AG04449 (cell line): Measurements from ENCODE around the gene SENP1.

Source experiments
- CTCF ChIA-PET: fragments of 350-600 bp; formaldehyde crosslinking; extraction: SDS; loops from one replicate; lab custom pipeline; 2021; ENCODE audit warnings: antibody characterized with exemption; lab: Yijun Ruan, JAX
- POLR2A ChIA-PET: fragments of 400-600, 350-600 bp; formaldehyde crosslinking; extraction: SDS; loops from one replicate; lab custom pipeline; 2020; ENCODE audit warnings: antibody characterized with exemption, inconsistent platforms; lab: Yijun Ruan, JAX
- DNase-seq: peaks from one replicate; pipeline ENCODE4 v3.0.0-alpha.2; 2010; ENCODE audit warnings: low read depth, low spot score
- H3K4me3 ChIP-seq: 2 replicates; pipeline ENCODE4 v1.5.1; 2011; ENCODE audit warnings: low read depth, mild to moderate bottlenecking, control low read depth, low read length
- TF ChIP-seq, protein P1 (sequence below): IDR thresholded peaks from one replicate; pipeline ENCODE4 v1.5.1; 2011; ENCODE audit warnings: mild to moderate bottlenecking, moderate library complexity, low read length, control low read depth, inconsistent platforms; ENCODE audit not compliant: insufficient read depth; ENCODE audit errors: missing control alignments

Gene SENP1

DNA sequence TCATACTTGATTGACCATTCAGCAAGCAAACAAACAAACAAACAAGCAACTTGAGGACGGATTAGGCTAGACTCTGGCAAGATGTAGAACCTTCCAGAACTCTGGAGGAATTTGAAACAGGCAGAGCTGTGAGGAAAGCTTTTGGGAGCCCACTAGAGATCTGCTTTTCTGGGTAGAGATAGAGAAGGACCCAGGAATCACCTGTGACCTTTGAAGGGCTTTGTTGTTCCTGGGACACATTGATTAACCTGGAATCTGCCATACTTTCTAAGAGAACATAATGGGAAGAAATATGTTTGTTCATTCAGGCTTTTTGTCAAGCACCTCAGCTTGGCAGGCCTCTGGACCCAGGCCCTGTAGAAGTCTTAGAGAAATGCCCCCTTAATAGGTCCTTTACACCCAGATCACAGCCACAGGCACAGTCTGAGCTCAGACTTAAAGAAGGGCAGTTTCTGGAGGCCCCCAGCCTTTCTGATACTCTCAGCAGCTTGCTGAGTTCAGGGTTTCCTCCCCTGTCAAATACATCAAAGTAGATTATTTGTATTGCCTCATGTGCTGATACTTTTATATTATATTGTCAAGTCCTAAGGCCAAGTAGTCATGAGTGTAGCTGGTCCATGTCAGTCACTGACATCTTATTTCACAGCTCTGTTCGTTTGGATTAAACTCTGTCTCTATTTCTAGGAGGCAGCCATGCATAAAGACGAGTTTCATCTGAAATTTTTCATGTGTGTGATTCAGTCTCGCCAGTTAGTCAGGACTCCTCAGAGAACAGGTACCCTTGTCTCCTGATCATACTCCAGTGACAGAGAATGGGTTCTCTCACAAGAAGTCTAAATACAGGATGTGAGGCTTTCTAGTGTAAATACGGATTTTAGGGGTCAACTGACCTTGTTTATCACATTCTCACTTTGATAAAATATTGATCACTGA, 1.1 kb upstream of the SENP1 start:
- no peak for DNase-seq
- CTCF ChIA-PET = interaction anchor here (0.9 to 2.6 kb wide), 4 partner anchors 10 to 202 kb away, joined by 3 to 13 read pairs (median 3); partner anchors contain the start of genes ASB8 and VDR
- peak overlapping the region; percentile 86 for H3K4me3 ChIP-seq
- TF ChIP-seq, protein P1, sequence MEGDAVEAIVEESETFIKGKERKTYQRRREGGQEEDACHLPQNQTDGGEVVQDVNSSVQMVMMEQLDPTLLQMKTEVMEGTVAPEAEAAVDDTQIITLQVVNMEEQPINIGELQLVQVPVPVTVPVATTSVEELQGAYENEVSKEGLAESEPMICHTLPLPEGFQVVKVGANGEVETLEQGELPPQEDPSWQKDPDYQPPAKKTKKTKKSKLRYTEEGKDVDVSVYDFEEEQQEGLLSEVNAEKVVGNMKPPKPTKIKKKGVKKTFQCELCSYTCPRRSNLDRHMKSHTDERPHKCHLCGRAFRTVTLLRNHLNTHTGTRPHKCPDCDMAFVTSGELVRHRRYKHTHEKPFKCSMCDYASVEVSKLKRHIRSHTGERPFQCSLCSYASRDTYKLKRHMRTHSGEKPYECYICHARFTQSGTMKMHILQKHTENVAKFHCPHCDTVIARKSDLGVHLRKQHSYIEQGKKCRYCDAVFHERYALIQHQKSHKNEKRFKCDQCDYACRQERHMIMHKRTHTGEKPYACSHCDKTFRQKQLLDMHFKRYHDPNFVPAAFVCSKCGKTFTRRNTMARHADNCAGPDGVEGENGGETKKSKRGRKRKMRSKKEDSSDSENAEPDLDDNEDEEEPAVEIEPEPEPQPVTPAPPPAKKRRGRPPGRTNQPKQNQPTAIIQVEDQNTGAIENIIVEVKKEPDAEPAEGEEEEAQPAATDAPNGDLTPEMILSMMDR = no peak
- POLR2A ChIA-PET = interaction anchor here (2.3 kb wide), 1 partner anchor 13 kb away, joined by 11 read pairs; the partner anchor contains the start of gene PFKM

DNA sequence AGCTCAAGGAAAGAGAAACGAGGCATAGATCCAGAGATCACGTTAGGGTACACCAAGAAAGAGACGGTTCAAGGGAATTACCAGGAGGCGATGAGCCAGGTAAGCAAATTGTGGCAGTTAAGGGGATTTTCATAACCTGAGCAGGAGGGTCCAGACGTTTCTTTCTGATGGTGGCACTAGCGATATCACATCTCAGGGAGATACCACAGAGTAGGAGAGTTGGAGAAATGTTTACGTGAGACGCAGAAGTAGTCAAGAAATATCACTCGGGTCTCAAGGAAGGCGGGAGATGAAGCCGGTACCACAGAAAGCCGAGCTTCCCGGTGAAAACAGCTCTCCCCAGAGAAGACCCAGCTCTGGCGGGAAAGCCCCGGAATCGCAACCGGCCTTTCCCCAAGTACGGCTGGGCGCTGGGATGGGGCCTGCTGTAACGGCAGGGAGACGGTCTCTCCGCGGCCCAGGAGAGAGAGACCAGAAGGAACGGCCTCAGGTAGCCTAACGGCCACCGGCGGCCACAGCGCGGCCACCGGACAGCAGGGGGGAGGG, 485 bp downstream of the SENP1 start:
- DNase-seq = no peak
- TF ChIP-seq, protein P1 = no peak
- ChIA-PET POLR2A (interaction anchor here (1.0 to 2.3 kb wide), 3 partner anchors 13 to 52 kb away, joined by 3 to 11 read pairs (median 9); partner anchors contain the start of genes ASB8 and PFKM), CTCF (interaction anchor here (1.6 to 2.6 kb wide), 2 partner anchors 12 to 54 kb away, joined by 3 to 13 read pairs; no protein-coding TSS in a partner anchor)
- peak overlapping the region; percentile 86 for H3K4me3 ChIP-seq

DNA sequence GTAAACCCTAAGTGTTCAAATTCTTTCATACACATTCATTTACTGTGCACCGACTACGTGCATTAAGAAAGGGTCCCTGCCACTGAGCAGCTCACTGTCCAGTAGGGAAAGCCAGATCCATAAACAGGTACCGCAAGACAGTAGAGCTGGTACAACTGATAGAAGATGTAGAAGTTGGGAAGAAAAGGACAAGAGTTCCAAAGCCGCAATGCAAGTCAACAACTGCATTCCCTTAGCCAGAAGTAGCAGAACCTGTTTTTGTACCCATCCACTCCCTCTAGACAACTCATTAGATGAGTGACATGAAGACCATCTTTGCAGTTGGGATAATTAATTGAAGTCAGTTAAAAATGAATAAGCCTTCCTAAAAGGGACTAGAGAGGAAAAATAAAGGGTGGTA, 1.3 kb downstream of the SENP1 start:
- TF ChIP-seq, protein P1 = no peak
- peak overlapping the region; percentile 86 for H3K4me3 ChIP-seq
- DNase-seq = no peak
- ChIA-PET POLR2A (interaction anchor here (1.7 kb wide), 1 partner anchor 52 kb away, joined by 9 read pairs; the partner anchor contains the start of gene ASB8), CTCF (interaction anchor here (1.6 kb wide), 1 partner anchor 53 kb away, joined by 3 read pairs; no protein-coding TSS in a partner anchor)

DNA sequence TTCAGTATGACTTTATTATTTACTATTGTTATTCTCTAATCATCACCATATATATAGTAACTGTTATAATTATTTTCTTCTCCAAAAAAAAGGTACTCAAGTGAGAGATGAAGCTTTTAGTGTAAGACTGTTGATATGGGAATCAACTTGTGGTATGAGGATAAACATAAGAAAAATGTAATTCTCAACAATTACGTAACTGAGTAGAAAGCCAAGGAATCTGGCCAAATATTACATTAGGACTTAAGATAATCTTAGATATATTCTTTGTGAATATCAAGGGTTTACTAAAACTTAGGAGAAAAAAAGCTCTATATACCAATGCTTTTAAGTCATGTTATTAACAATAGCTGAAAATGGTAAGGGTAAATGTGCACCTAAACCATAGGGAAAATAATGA, 13.3 kb downstream of the SENP1 start:
- ChIA-PET CTCF (interaction anchor here (0.7 to 2.1 kb wide), 7 partner anchors 8 to 525 kb away, joined by 3 to 6 read pairs (median 3); no protein-coding TSS in a partner anchor), POLR2A (interaction anchor here (1.2 kb wide), 1 partner anchor 13 kb away, joined by 3 read pairs; the partner anchor contains the start of gene SENP1)
- TF ChIP-seq, protein P1 = no peak
- H3K4me3 ChIP-seq = no peak overlapping the region
- DNase-seq = peak; percentile 33

DNA sequence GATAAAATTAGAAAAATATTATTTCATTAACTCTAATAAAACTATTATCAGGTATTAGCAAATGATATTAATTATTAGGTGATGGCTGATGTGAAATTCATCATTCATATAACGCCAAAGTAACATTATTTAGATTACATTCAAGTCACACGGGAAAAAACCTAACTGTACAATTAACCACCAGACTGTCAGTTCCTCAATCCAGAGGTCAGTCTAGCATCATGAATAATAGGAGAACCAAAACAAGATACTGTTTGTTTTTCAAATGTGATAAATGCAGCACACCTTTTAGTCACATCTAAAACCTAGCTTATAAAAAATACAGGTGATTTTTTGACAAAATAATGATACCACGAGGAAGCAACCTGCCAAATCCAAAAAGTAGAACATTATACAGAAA, 19.6 kb downstream of the SENP1 start:
- ChIA-PET POLR2A (no interaction called here), CTCF (no interaction called here)
- TF ChIP-seq, protein P1 = no peak
- DNase-seq = no peak
- no peak overlapping the region for H3K4me3 ChIP-seq
